ENCODE results near the gene FANCC. TPM values are rescaled to one million over a fixed set of nuclear protein-coding genes. Genes with fewer than 3 reads are reported as not detected.

Gene FANCC
- total and polyA plus RNA-seq, 2 of the 8 experiments (the other 6 are each of a cell fraction or from before 2014, with no cell fraction given), result 7.8 to 15.2 TPM

DNA sequence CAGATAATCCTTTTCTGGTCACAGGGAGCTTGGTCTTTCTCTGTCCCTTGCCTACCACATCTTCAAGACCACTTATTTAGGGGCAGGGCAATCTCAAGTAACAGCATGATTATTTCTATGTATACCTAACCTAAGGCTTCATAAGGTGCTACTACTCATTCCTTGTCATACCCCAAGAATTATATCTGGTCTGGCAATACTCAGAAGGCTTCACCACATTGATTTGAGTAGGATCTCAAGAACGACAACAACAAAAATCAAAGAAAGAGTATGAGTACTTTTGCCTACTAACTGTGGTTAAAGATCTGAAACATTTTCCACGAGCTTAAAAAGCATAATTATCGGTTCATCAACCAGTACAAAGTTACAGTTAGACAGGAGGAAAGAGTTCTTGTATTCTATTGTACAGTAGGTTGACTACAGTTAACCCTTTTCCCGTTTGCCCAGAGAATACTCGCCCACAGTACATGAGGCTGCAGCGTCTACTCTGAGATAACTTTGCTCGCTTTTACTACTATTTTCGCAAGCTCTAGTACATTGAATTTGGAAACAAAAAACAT is 41.0 kb downstream of the FANCC start (continued):
- TF ChIP-seq, protein P1, sequence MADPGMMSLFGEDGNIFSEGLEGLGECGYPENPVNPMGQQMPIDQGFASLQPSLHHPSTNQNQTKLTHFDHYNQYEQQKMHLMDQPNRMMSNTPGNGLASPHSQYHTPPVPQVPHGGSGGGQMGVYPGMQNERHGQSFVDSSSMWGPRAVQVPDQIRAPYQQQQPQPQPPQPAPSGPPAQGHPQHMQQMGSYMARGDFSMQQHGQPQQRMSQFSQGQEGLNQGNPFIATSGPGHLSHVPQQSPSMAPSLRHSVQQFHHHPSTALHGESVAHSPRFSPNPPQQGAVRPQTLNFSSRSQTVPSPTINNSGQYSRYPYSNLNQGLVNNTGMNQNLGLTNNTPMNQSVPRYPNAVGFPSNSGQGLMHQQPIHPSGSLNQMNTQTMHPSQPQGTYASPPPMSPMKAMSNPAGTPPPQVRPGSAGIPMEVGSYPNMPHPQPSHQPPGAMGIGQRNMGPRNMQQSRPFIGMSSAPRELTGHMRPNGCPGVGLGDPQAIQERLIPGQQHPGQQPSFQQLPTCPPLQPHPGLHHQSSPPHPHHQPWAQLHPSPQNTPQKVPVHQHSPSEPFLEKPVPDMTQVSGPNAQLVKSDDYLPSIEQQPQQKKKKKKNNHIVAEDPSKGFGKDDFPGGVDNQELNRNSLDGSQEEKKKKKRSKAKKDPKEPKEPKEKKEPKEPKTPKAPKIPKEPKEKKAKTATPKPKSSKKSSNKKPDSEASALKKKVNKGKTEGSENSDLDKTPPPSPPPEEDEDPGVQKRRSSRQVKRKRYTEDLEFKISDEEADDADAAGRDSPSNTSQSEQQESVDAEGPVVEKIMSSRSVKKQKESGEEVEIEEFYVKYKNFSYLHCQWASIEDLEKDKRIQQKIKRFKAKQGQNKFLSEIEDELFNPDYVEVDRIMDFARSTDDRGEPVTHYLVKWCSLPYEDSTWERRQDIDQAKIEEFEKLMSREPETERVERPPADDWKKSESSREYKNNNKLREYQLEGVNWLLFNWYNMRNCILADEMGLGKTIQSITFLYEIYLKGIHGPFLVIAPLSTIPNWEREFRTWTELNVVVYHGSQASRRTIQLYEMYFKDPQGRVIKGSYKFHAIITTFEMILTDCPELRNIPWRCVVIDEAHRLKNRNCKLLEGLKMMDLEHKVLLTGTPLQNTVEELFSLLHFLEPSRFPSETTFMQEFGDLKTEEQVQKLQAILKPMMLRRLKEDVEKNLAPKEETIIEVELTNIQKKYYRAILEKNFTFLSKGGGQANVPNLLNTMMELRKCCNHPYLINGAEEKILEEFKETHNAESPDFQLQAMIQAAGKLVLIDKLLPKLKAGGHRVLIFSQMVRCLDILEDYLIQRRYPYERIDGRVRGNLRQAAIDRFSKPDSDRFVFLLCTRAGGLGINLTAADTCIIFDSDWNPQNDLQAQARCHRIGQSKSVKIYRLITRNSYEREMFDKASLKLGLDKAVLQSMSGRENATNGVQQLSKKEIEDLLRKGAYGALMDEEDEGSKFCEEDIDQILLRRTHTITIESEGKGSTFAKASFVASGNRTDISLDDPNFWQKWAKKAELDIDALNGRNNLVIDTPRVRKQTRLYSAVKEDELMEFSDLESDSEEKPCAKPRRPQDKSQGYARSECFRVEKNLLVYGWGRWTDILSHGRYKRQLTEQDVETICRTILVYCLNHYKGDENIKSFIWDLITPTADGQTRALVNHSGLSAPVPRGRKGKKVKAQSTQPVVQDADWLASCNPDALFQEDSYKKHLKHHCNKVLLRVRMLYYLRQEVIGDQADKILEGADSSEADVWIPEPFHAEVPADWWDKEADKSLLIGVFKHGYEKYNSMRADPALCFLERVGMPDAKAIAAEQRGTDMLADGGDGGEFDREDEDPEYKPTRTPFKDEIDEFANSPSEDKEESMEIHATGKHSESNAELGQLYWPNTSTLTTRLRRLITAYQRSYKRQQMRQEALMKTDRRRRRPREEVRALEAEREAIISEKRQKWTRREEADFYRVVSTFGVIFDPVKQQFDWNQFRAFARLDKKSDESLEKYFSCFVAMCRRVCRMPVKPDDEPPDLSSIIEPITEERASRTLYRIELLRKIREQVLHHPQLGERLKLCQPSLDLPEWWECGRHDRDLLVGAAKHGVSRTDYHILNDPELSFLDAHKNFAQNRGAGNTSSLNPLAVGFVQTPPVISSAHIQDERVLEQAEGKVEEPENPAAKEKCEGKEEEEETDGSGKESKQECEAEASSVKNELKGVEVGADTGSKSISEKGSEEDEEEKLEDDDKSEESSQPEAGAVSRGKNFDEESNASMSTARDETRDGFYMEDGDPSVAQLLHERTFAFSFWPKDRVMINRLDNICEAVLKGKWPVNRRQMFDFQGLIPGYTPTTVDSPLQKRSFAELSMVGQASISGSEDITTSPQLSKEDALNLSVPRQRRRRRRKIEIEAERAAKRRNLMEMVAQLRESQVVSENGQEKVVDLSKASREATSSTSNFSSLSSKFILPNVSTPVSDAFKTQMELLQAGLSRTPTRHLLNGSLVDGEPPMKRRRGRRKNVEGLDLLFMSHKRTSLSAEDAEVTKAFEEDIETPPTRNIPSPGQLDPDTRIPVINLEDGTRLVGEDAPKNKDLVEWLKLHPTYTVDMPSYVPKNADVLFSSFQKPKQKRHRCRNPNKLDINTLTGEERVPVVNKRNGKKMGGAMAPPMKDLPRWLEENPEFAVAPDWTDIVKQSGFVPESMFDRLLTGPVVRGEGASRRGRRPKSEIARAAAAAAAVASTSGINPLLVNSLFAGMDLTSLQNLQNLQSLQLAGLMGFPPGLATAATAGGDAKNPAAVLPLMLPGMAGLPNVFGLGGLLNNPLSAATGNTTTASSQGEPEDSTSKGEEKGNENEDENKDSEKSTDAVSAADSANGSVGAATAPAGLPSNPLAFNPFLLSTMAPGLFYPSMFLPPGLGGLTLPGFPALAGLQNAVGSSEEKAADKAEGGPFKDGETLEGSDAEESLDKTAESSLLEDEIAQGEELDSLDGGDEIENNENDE (IDR thresholded peaks at IDR 0.05; ENCODE audit: insufficient replicate concordance, low read length), result no peak
- no peak for TF ChIP-seq FOSL1 (IDR thresholded peaks at IDR 0.05; ENCODE audit: insufficient read depth, low read depth, low read length)
- TF ChIP-seq, protein P2, sequence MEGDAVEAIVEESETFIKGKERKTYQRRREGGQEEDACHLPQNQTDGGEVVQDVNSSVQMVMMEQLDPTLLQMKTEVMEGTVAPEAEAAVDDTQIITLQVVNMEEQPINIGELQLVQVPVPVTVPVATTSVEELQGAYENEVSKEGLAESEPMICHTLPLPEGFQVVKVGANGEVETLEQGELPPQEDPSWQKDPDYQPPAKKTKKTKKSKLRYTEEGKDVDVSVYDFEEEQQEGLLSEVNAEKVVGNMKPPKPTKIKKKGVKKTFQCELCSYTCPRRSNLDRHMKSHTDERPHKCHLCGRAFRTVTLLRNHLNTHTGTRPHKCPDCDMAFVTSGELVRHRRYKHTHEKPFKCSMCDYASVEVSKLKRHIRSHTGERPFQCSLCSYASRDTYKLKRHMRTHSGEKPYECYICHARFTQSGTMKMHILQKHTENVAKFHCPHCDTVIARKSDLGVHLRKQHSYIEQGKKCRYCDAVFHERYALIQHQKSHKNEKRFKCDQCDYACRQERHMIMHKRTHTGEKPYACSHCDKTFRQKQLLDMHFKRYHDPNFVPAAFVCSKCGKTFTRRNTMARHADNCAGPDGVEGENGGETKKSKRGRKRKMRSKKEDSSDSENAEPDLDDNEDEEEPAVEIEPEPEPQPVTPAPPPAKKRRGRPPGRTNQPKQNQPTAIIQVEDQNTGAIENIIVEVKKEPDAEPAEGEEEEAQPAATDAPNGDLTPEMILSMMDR (IDR thresholded peaks at IDR 0.05; ENCODE audit: control extremely low read depth in 1 of 3, insufficient read depth in 1 of 3, low read depth in 1 of 3, low read length in 3 of 3), result no peak
- no peak for TF ChIP-seq HDAC2 (IDR thresholded peaks at IDR 0.05; ENCODE audit: borderline replicate concordance in 1 of 2, low read depth in 2 of 2, low read length in 2 of 2)
- TF ChIP-seq, protein P3, sequence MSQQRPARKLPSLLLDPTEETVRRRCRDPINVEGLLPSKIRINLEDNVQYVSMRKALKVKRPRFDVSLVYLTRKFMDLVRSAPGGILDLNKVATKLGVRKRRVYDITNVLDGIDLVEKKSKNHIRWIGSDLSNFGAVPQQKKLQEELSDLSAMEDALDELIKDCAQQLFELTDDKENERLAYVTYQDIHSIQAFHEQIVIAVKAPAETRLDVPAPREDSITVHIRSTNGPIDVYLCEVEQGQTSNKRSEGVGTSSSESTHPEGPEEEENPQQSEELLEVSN (IDR thresholded peaks at IDR 0.05), result no peak
- TF ChIP-seq ASH2L (IDR thresholded peaks at IDR 0.05; ENCODE audit: low read length), result no peak
- TF ChIP-seq GABPA (IDR thresholded peaks at IDR 0.05; ENCODE audit: borderline replicate concordance, insufficient read depth, low read length), result no peak
